Measurements from ENCODE around the gene GNLY.

GRCh38 chr2:85712849-85713612 lies 18.9 kb downstream of the GNLY start:
- TF ChIP-seq CTCF (IDR thresholded peaks at IDR 0.05; ENCODE audit: poor library complexity) (no peak), EZH2 (IDR thresholded peaks at IDR 0.05; ENCODE audit: borderline replicate concordance) (no peak)

All from hepatocyte (in vitro differentiated cells).